ENCODE results near the gene FAM3C.

DNA sequence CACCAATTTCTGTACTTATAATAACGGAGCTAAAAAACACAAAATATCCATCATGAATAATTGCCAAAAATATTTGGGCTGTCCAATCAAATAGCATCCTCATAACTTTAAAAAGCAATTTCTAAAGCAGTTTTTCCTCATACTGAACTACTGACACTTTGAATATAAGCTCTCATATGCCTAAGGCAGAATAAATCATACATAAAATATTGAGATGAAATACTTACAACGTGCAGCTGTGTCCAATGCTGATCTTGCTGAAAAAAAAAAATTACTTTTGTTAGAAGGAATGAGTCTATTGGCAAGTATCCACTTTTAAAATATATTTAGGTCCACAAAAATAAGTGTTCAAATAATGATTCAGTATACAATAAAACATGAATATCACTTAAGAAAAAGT, 24.2 kb downstream of the FAM3C start:
- TF ChIP-seq, protein P1, sequence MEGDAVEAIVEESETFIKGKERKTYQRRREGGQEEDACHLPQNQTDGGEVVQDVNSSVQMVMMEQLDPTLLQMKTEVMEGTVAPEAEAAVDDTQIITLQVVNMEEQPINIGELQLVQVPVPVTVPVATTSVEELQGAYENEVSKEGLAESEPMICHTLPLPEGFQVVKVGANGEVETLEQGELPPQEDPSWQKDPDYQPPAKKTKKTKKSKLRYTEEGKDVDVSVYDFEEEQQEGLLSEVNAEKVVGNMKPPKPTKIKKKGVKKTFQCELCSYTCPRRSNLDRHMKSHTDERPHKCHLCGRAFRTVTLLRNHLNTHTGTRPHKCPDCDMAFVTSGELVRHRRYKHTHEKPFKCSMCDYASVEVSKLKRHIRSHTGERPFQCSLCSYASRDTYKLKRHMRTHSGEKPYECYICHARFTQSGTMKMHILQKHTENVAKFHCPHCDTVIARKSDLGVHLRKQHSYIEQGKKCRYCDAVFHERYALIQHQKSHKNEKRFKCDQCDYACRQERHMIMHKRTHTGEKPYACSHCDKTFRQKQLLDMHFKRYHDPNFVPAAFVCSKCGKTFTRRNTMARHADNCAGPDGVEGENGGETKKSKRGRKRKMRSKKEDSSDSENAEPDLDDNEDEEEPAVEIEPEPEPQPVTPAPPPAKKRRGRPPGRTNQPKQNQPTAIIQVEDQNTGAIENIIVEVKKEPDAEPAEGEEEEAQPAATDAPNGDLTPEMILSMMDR (IDR thresholded peaks at IDR 0.05) = no peak
- no peak for TF ChIP-seq POLR2A (IDR thresholded peaks at IDR 0.05)
